ENCODE measurements around the gene SECISBP2L.

GRCh38 chr15:48978638-48979037 lies 67.6 kb downstream of the SECISBP2L start:
- TF ChIP-seq CTCF (IDR thresholded peaks at IDR 0.05; ENCODE audit: borderline replicate concordance, extremely low read depth, low read length, poor library complexity, severe bottlenecking) = no peak
- TF ChIP-seq EZH2 (IDR thresholded peaks at IDR 0.05; ENCODE audit: borderline replicate concordance, low read depth, low read length, severe bottlenecking) = no peak
